Measurements from ENCODE around the gene NFIA. TPM values are rescaled to one million over a fixed set of nuclear protein-coding genes. Genes with fewer than 3 reads are reported as not detected.

NFIA gene
- total and polyA plus RNA-seq, 2 donors (not counting 1 experiment from before 2014, with no cell fraction given) = 5.4 to 11.0 TPM

- no peak overlapping the region for H3K4me3 ChIP-seq (replicated peaks in 1 of 4; ENCODE audit: control extremely low read depth in 1 of 4, insufficient read depth in 1 of 4, low read depth in 3 of 4, low read length in 4 of 4)
- DNase-seq (ENCODE audit: low read depth in 2 of 2) = peak in 1 of 2 donors; percentile 7
- H3K4me2 ChIP-seq (ENCODE audit: extremely low read depth, insufficient read depth, low read length) = no peak overlapping the region
- no peak overlapping the region for H3K27ac ChIP-seq (ENCODE audit: insufficient read depth, low read length)
- H2AFZ ChIP-seq (ENCODE audit: low read length) = no peak overlapping the region
- no peak for TF ChIP-seq CTCF (conservative IDR thresholded peaks at IDR 0.05 in 1 of 2, IDR thresholded peaks at IDR 0.05 in 1 of 2; ENCODE audit: low read depth in 1 of 2, low read length in 2 of 2)
- no peak for TF ChIP-seq EZH2 (IDR thresholded peaks at IDR 0.05; ENCODE audit: low read length, missing control alignments)
- H3K9ac ChIP-seq (ENCODE audit: insufficient read depth, low read length) = no peak overlapping the region
- no peaks in the 10 kb centered on the region for H4K20me1 ChIP-seq (ENCODE audit: control insufficient read depth, extremely low read depth, insufficient read depth, low read length)
- no peaks in the 10 kb centered on the region for H3K9me3 ChIP-seq (ENCODE audit: control insufficient read depth, insufficient read depth, low read depth, low read length)
- H3K36me3 ChIP-seq (ENCODE audit: control insufficient read depth, insufficient read depth, low read length) = no peaks in the 10 kb centered on the region
- no peaks in the 10 kb centered on the region for H3K4me1 ChIP-seq (ENCODE audit: control insufficient read depth, extremely low read depth, insufficient read depth, low read length)
- H3K79me2 ChIP-seq (ENCODE audit: control insufficient read depth, insufficient read depth, low read length) = no peaks in the 10 kb centered on the region
- no peaks in the 10 kb centered on the region for H3K27me3 ChIP-seq (ENCODE audit: control insufficient read depth, insufficient read depth, low read length)
These were observed 354.2 kb downstream of the NFIA start for GRCh38 chr1:61436491-61437120.

DNA sequence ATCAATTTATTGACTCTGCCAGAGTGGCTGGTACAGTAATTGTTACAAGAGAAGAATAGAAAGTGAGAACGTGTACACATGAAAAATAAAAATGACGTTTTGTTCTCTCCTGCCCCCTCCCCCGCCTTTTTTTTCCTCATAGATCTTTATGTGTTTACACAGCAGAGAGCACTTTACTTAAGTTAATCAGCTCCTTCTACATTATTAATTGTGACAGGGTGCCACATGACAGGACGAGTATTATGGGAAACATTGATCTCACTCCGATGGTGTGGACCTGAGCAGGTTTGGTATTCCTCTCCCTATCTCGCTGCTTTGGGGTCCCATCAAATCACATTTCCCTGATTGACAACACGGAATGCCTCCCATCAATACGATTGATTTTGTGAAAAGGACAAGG is 356.9 kb downstream of the NFIA start:
- TF ChIP-seq EZH2 (IDR thresholded peaks at IDR 0.05; ENCODE audit: low read length, missing control alignments) (no peak), CTCF (conservative IDR thresholded peaks at IDR 0.05 in 1 of 2, IDR thresholded peaks at IDR 0.05 in 1 of 2; ENCODE audit: low read depth in 1 of 2, low read length in 2 of 2) (no peak)
- Histone ChIP-seq H4K20me1 (ENCODE audit: control insufficient read depth, extremely low read depth, insufficient read depth, low read length) (no peaks in the 10 kb centered on the region), H2AFZ (ENCODE audit: low read length) (no peak overlapping the region), H3K79me2 (ENCODE audit: control insufficient read depth, insufficient read depth, low read length) (no peaks in the 10 kb centered on the region), H3K4me1 (ENCODE audit: control insufficient read depth, extremely low read depth, insufficient read depth, low read length) (no peaks in the 10 kb centered on the region), H3K27me3 (ENCODE audit: control insufficient read depth, insufficient read depth, low read length) (no peaks in the 10 kb centered on the region), H3K4me3 (replicated peaks in 1 of 4; ENCODE audit: control extremely low read depth in 1 of 4, insufficient read depth in 1 of 4, low read depth in 3 of 4, low read length in 4 of 4) (no peak overlapping the region), H3K4me2 (ENCODE audit: extremely low read depth, insufficient read depth, low read length) (no peak overlapping the region), H3K9me3 (ENCODE audit: control insufficient read depth, insufficient read depth, low read depth, low read length) (no peaks in the 10 kb centered on the region), H3K27ac (ENCODE audit: insufficient read depth, low read length) (no peak overlapping the region), H3K9ac (ENCODE audit: insufficient read depth, low read length) (no peak overlapping the region), H3K36me3 (ENCODE audit: control insufficient read depth, insufficient read depth, low read length) (no peaks in the 10 kb centered on the region)
- no peak for DNase-seq (ENCODE audit: low read depth in 2 of 2)

DNA sequence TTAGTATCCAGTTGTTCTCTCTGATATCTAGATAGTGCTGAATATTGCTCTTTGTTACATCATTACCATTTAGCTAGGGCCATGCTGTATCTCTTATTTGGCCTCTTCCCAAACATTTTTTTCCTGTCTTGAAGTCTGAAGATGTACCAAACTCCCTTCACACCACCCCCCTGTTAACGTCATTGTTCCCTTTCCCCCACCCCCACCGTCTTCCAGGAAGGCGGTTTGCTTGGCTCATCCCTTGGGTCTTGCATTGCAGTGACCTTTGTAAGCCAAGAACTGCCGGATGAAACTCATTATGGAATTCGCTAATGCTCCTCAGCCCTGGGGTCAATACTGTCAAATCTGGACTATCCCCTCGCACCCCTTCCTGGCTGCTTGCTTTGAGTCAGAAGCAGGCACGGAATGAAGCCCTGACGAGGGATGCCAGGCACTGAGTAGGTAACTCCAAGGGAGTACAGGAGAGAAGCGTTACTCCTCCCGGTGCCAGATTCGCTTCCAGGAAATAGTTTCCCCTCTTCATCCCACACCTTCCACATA is 359.4 kb downstream of the NFIA start:
- H3K9ac ChIP-seq (ENCODE audit: insufficient read depth, low read length) = no peak overlapping the region
- H4K20me1 ChIP-seq (ENCODE audit: control insufficient read depth, extremely low read depth, insufficient read depth, low read length) = no peaks in the 10 kb centered on the region
- no peaks in the 10 kb centered on the region for H3K79me2 ChIP-seq (ENCODE audit: control insufficient read depth, insufficient read depth, low read length)
- H3K27ac ChIP-seq (ENCODE audit: insufficient read depth, low read length) = no peak overlapping the region
- H3K36me3 ChIP-seq (ENCODE audit: control insufficient read depth, insufficient read depth, low read length) = no peaks in the 10 kb centered on the region
- DNase-seq (ENCODE audit: low read depth in 2 of 2) = peak in 1 of 2 donors; percentile 90
- H2AFZ ChIP-seq (ENCODE audit: low read length) = no peak overlapping the region
- no peak overlapping the region for H3K4me3 ChIP-seq (replicated peaks in 1 of 4; ENCODE audit: control extremely low read depth in 1 of 4, insufficient read depth in 1 of 4, low read depth in 3 of 4, low read length in 4 of 4)
- no peak for TF ChIP-seq CTCF (conservative IDR thresholded peaks at IDR 0.05 in 1 of 2, IDR thresholded peaks at IDR 0.05 in 1 of 2; ENCODE audit: low read depth in 1 of 2, low read length in 2 of 2)
- TF ChIP-seq EZH2 (IDR thresholded peaks at IDR 0.05; ENCODE audit: low read length, missing control alignments) = no peak
- H3K27me3 ChIP-seq (ENCODE audit: control insufficient read depth, insufficient read depth, low read length) = no peaks in the 10 kb centered on the region
- H3K4me2 ChIP-seq (ENCODE audit: extremely low read depth, insufficient read depth, low read length) = no peak overlapping the region
- H3K4me1 ChIP-seq (ENCODE audit: control insufficient read depth, extremely low read depth, insufficient read depth, low read length) = no peaks in the 10 kb centered on the region
- no peaks in the 10 kb centered on the region for H3K9me3 ChIP-seq (ENCODE audit: control insufficient read depth, insufficient read depth, low read depth, low read length)

All from fibroblast of lung (primary cell).